ENCODE data around the gene AHDC1. TPM values are rescaled to one million over a fixed set of nuclear protein-coding genes. Genes with fewer than 3 reads are reported as not detected.

Gene AHDC1
- total and polyA plus RNA-seq, 10 of the 15 experiments (the other 5 are each of a cell fraction or from before 2014, with no cell fraction given) = 0.21 to 13.0 (median 1.4) TPM

DNA sequence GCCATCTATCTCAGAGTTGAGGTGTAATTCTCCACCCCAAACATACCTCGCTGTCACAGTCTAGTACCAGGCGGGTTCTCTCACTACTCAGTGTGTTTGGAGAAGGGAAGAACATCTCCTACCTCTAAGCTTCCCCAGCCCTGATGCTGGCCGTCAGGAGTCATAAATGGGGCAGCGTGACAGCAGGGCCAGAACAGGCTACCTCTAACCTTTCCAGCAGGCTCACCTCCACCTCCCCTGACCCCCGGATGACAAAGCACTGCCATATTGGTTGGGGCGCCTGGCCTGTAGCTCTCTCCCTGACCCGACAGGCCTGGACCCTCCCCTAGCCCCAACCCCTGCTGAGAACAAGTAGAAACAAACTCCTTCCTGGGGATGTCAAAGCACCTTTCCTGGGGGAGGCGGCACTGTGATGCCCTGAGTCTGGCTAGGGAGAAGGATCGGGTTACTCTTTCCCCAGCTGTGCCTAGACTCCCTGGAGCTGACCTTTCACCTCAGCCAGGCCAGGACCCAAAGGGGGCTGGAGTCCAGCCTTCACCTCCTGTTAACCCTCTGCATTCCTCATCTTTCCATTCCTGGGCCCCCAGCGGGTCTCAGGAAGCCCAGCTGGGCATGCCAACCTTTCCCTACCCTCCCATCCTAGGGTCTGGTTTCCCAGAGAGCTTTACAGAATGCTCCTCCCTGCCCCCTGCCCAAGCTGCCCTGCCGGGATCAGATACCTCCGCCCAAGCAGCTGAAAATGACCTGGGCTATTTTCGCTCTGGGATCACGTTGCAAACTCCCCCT is 34.2 kb downstream of the AHDC1 start (continued):
- TF ChIP-seq, protein P1, sequence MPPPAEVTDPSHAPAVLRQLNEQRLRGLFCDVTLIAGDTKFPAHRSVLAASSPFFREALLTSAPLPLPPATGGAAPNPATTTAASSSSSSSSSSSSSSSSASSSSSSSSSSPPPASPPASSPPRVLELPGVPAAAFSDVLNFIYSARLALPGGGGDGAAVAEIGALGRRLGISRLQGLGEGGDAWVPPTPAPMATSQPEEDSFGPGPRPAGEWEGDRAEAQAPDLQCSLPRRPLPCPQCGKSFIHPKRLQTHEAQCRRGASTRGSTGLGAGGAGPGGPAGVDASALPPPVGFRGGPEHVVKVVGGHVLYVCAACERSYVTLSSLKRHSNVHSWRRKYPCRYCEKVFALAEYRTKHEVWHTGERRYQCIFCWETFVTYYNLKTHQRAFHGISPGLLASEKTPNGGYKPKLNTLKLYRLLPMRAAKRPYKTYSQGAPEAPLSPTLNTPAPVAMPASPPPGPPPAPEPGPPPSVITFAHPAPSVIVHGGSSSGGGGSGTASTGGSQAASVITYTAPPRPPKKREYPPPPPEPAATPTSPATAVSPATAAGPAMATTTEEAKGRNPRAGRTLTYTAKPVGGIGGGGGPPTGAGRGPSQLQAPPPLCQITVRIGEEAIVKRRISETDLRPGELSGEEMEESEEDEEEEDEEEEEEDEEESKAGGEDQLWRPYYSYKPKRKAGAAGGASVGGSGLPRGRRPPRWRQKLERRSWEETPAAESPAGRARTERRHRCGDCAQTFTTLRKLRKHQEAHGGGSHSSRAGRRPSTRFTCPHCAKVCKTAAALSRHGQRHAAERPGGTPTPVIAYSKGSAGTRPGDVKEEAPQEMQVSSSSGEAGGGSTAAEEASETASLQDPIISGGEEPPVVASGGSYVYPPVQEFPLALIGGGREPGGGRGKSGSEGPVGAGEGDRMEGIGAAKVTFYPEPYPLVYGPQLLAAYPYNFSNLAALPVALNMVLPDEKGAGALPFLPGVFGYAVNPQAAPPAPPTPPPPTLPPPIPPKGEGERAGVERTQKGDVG (CRISPR knock-in tag; IDR thresholded peaks at IDR 0.05) = no peak
- TF ChIP-seq ZNF217 (IDR thresholded peaks at IDR 0.05) = no peak

DNA sequence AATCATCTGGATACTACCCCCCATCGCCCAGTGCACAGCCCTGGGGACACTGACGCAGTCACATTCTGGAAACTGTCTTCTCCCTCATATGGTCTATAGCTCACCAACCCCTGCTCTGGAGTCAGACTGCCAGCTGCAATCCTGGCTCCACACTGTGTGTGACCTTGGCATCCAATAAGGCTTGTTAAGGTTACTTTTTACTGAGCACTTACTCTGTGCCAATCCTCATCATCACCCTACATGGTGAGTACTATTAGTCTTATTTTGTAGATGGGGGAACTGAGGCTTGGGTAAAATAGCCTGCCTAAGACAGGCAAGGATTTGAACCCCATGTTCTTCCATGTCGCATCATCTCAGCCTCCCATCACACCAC is 34.9 kb downstream of the AHDC1 start:
- Histone ChIP-seq H3K9me3 (replicated peaks; ENCODE audit: control insufficient read depth, insufficient read depth, low read length) (no peaks in the 10 kb centered on the region), H3K9ac (ENCODE audit: control insufficient read depth, insufficient read depth, low read length) (no peak overlapping the region), H4K20me1 (ENCODE audit: control insufficient read depth, insufficient read depth) (no peaks in the 10 kb centered on the region; the same call in 1 of the 2 replicates), H3K79me2 (ENCODE audit: control insufficient read depth, insufficient read depth, low read length) (no peaks in the 10 kb centered on the region; the same call in none of the 2 replicates), H3K27me3 (replicated peaks in 1 of 2; ENCODE audit: control insufficient read depth in 2 of 2, insufficient read depth in 2 of 2, low read length in 1 of 2) (no peaks in the 10 kb centered on the region), H3K27ac (ENCODE audit: control insufficient read depth, insufficient read depth) (no peak overlapping the region), H3K4me3 (0 out of 2 replicates have a peak overlapping the region, but pooled peaks have one; percentile 52), H3K4me2 (ENCODE audit: control insufficient read depth, insufficient read depth) (no peak overlapping the region), H2AFZ (ENCODE audit: control insufficient read depth, low read depth, low read length) (no peak overlapping the region), H3K36me3 (ENCODE audit: control insufficient read depth in 2 of 2, insufficient read depth in 2 of 2, low read length in 1 of 2) (no peaks in the 10 kb centered on the region; a peak in 1 of 4 replicates), H3K4me1 (ENCODE audit: control insufficient read depth, insufficient read depth, low read length) (peaks cover 7% of the 10 kb centered on the region; the same call in 1 of the 2 replicates)
- ChIA-PET SMC1A (ENCODE audit: uncharacterized antibody, unreplicated experiment) (interaction anchor here (0.8 to 1.4 kb wide), 6 partner anchors 31 to 154 kb away, joined by 3 to 4 read pairs (median 3); partner anchors contain the start of gene AHDC1), RAD21 (ENCODE audit: unreplicated experiment) (interaction anchor here (0.6 to 3.0 kb wide), 9 partner anchors 12 to 273 kb away, joined by 3 to 17 read pairs (median 4); no protein-coding TSS in a partner anchor), CTCF (interaction anchor here (0.7 to 5.8 kb wide), 16 partner anchors 12 to 236 kb away, joined by 3 to 71 read pairs (median 6); partner anchors contain the start of gene AHDC1), POLR2A (interaction anchor here (0.6 to 1.8 kb wide), 3 partner anchors 11 to 674 kb away, joined by 5 to 7 read pairs (median 5); no protein-coding TSS in a partner anchor)
- FAIRE-seq (peak; percentile 61), ATAC-seq (peak; percentile 15), DNase-seq (ENCODE audit: low read depth, low spot score) (no peak)
- no TSS peak for BruUV-seq (replicated peaks)
- TF ChIP-seq, protein P2, sequence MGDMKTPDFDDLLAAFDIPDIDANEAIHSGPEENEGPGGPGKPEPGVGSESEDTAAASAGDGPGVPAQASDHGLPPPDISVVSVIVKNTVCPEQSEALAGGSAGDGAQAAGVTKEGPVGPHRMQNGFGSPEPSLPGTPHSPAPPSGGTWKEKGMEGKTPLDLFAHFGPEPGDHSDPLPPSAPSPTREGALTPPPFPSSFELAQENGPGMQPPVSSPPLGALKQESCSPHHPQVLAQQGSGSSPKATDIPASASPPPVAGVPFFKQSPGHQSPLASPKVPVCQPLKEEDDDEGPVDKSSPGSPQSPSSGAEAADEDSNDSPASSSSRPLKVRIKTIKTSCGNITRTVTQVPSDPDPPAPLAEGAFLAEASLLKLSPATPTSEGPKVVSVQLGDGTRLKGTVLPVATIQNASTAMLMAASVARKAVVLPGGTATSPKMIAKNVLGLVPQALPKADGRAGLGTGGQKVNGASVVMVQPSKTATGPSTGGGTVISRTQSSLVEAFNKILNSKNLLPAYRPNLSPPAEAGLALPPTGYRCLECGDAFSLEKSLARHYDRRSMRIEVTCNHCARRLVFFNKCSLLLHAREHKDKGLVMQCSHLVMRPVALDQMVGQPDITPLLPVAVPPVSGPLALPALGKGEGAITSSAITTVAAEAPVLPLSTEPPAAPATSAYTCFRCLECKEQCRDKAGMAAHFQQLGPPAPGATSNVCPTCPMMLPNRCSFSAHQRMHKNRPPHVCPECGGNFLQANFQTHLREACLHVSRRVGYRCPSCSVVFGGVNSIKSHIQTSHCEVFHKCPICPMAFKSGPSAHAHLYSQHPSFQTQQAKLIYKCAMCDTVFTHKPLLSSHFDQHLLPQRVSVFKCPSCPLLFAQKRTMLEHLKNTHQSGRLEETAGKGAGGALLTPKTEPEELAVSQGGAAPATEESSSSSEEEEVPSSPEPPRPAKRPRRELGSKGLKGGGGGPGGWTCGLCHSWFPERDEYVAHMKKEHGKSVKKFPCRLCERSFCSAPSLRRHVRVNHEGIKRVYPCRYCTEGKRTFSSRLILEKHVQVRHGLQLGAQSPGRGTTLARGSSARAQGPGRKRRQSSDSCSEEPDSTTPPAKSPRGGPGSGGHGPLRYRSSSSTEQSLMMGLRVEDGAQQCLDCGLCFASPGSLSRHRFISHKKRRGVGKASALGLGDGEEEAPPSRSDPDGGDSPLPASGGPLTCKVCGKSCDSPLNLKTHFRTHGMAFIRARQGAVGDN (IDR thresholded peaks at IDR 0.05) = no peak
- intact Hi-C loops (cut with micrococcal nuclease; ENCODE audit: unreplicated experiment) = no loop called here
- in situ Hi-C loops (cut with MboI) = no loop called here
- WGBS (ENCODE audit: insufficient coverage, insufficient replicate concordance, low lambda C conversion rate, missing lambda C conversion rate) = 0% methylated on average over 3 of the region's 3 CpGs
